Gastroesophageal sphincter (tissue), 4 donors: Measurements from ENCODE around the gene STAC3. TPM values are rescaled to one million over a fixed set of nuclear protein-coding genes. Genes with fewer than 3 reads are reported as not detected.
"Not testable (repeated sequence)": the region's sequence is repeated elsewhere in the genome, so short reads cannot be mapped to it uniquely, and the experiment has no call there.

Source experiments
- ATAC-seq: fragments of 150-250 bp; one replicate; pipeline ENCODE4 v1.9.1; 2016; ENCODE audit warnings: mild to moderate bottlenecking, moderate library complexity
- H3K27ac ChIP-seq, 4 donors: fragments of 200-600 bp; sonication (generic) in 3 of 4; 1 replicate in 3 of 4; 2 replicates in 1 of 4; pipeline ENCODE4 v1.5.1; 2016 to 2019
- H3K27me3 ChIP-seq: fragments of 200-600 bp; sonication (generic); one replicate; pipeline ENCODE4 v1.5.1; 2019
- H3K36me3 ChIP-seq, 2 donors: fragments of 200-600 bp; sonication (generic); one replicate each; pipeline ENCODE4 v1.5.1; 2019; ENCODE audit warnings: control low read depth in 1 of 2
- H3K4me1 ChIP-seq, 3 donors: fragments of 200-600 bp; sonication (generic); 1 replicate in 2 of 3; 2 replicates in 1 of 3; pipeline ENCODE4 v1.5.1; 2016 to 2019; ENCODE audit warnings: control low read depth in 2 of 3
- H3K4me3 ChIP-seq, 2 donors: fragments of 200-600 bp; sonication (generic); one replicate each; pipeline ENCODE4 v1.5.1; 2019; ENCODE audit warnings: mild to moderate bottlenecking in 1 of 2, moderate library complexity in 1 of 2
- H3K9me3 ChIP-seq, 3 donors: fragments of 200-600 bp; sonication (generic); one replicate each; pipeline ENCODE4 v1.5.1; 2017 to 2019; ENCODE audit warnings: control low read depth in 2 of 3
- CTCF ChIP-seq, 4 experiments: fragments of 200-600 bp in 2 of 4; fragments of 450-650 bp in 2 of 4; sonication (generic) in 1 of 4; IDR thresholded peaks; one replicate each; pipeline ENCODE4 v1.5.1; 2017 to 2019; ENCODE audit warnings: antibody characterized with exemption in 4 of 4, mild to moderate bottlenecking in 2 of 4, moderate library complexity in 2 of 4
- EP300 ChIP-seq: sonication (generic); formaldehyde crosslinking; IDR thresholded peaks from one replicate; pipeline ENCODE4 v1.6.1; 2017; ENCODE audit warnings: antibody characterized with exemption, mild to moderate bottlenecking
- POLR2A ChIP-seq, 2 donors: fragments of 450-650 bp; IDR thresholded peaks; one replicate each; pipeline ENCODE4 v1.6.1; 2017; ENCODE audit warnings: antibody characterized with exemption in 2 of 2, mild to moderate bottlenecking in 2 of 2, moderate library complexity in 1 of 2
- POLR2AphosphoS5 ChIP-seq: sonication (generic); formaldehyde crosslinking; IDR thresholded peaks from one replicate; pipeline ENCODE4 v1.6.1; 2017; ENCODE audit warnings: antibody characterized with exemption
- WGBS, 2 donors: methylation state at CpG; one replicate each; pipeline ENCODE4 v1.1.5; 2018; ENCODE audit warnings: low coverage in 1 of 2; 5-methylcytosine and 5-hydroxymethylcytosine counted together
- total RNA-seq, 4 donors: library from RNA; depleted of rRNA; stranded (reverse); fragments of >200 nt; gene quantifications; one replicate each; pipeline ENCODE4 v1.1.0, GENCODE V29; 2016

The STAC3 gene
- under 1 TPM in 3 of 4 donors, not detected in 1; 0.32 to 0.94 (median 0.35) TPM for total RNA-seq

- TF ChIP-seq CTCF (IDR thresholded peaks at IDR 0.05) (no peak), EP300 (no peak), POLR2AphosphoS5 (no peak), POLR2A (IDR thresholded peaks at IDR 0.05) (no peak)
- H3K9me3 ChIP-seq, result no peaks in the 10 kb centered on the region
- no peak for ATAC-seq
- H3K4me3 ChIP-seq, result no peak within 1 kb of the TSS
- no peak within 1 kb of the TSS for H3K27ac ChIP-seq
- 26 to 64% methylated on average over 4 to 6 of the region's 7 CpGs for WGBS, 2 donors
- H3K27me3 ChIP-seq, result peaks cover 31% of the 10 kb centered on the region
- peaks cover 0 to 20% of the 10 kb centered on the region in 2 donors for H3K36me3 ChIP-seq
- H3K4me1 ChIP-seq, result no peaks in the 10 kb centered on the region
These were observed at the start of gene STAC3 for GRCh38 chr12:57250956-57251355. TSS of gene STAC3 (minus strand) at chr12:57251187. CDS start at chr12:57249636, 1,551 bp downstream.

GRCh38 chr12:57299514-57300016 is 48.6 kb upstream of the STAC3 start:
- H3K27ac ChIP-seq, result no peak overlapping the region
- no peaks in the 10 kb centered on the region for H3K9me3 ChIP-seq
- 63% methylated on average over 1 of the region's 1 CpG; no CpG with 5 or more reads in 1 of the 2 donors for WGBS, 2 donors
- no peak overlapping the region for H3K4me3 ChIP-seq
- H3K27me3 ChIP-seq, result no peaks in the 10 kb centered on the region
- peaks cover 0 to 97% of the 10 kb centered on the region in 2 donors for H3K36me3 ChIP-seq
- ATAC-seq, result no peak
- TF ChIP-seq CTCF (IDR thresholded peaks at IDR 0.05) (no peak), EP300 (no peak), POLR2AphosphoS5 (no peak)
- no peaks in the 10 kb centered on the region for H3K4me1 ChIP-seq

- Histone ChIP-seq H3K27ac (no peak overlapping the region), H3K4me1 (no peaks in the 10 kb centered on the region), H3K9me3 (no peaks in the 10 kb centered on the region), H3K27me3 (no peaks in the 10 kb centered on the region), H3K36me3 (peaks cover 0 to 98% of the 10 kb centered on the region in 2 donors), H3K4me3 (no peak overlapping the region)
- no peak for TF ChIP-seq POLR2A (IDR thresholded peaks at IDR 0.05)
- no peak for TF ChIP-seq POLR2AphosphoS5
- TF ChIP-seq CTCF (IDR thresholded peaks at IDR 0.05), result no peak
- TF ChIP-seq EP300, result no peak
- 83 to 93% methylated on average over 3 to 4 of the region's 4 CpGs for WGBS, 2 donors
- no peak for ATAC-seq
These were observed 45.3 kb upstream of the STAC3 start for GRCh38 chr12:57296291-57296690.

GRCh38 chr12:57282073-57282472 is 31.1 kb upstream of the STAC3 start:
- H3K27me3 ChIP-seq, H3K4me1 ChIP-seq, ATAC-seq, H3K27ac ChIP-seq, H3K4me3 ChIP-seq, H3K9me3 ChIP-seq: not testable (repeated sequence)
- peaks cover 0 to 99% of the 10 kb centered on the region in 2 donors for H3K36me3 ChIP-seq
- WGBS, 2 donors, result 75 to 87% methylated on average over 1 to 5 of the region's 12 CpGs

- ATAC-seq, result no peak
- no peaks in the 10 kb centered on the region for H3K9me3 ChIP-seq
- TF ChIP-seq POLR2A (IDR thresholded peaks at IDR 0.05), result no peak
- TF ChIP-seq CTCF (IDR thresholded peaks at IDR 0.05), result no peak
- TF ChIP-seq POLR2AphosphoS5, result no peak
- no peak for TF ChIP-seq EP300
- WGBS, 2 donors, result 52 to 61% methylated on average over 5 to 9 of the region's 9 CpGs
- no peak overlapping the region for H3K4me3 ChIP-seq
- no peaks in the 10 kb centered on the region for H3K27me3 ChIP-seq
- peaks cover 0 to 99% of the 10 kb centered on the region in 2 donors for H3K36me3 ChIP-seq
- H3K4me1 ChIP-seq, result peaks cover 0 to 6% (median 0%) of the 10 kb centered on the region in 3 donors
- peak overlapping the region in 1 of 4 donors; percentile 9 for H3K27ac ChIP-seq
These were observed 29.4 kb upstream of the STAC3 start for GRCh38 chr12:57280211-57281062.
